Measurements from ENCODE around the gene ISCA2. TPM values are rescaled to one million over a fixed set of nuclear protein-coding genes. Genes with fewer than 3 reads are reported as not detected.

ISCA2 gene
- total RNA-seq, 1 donor from 2014 or later: 41.6 TPM

DNA sequence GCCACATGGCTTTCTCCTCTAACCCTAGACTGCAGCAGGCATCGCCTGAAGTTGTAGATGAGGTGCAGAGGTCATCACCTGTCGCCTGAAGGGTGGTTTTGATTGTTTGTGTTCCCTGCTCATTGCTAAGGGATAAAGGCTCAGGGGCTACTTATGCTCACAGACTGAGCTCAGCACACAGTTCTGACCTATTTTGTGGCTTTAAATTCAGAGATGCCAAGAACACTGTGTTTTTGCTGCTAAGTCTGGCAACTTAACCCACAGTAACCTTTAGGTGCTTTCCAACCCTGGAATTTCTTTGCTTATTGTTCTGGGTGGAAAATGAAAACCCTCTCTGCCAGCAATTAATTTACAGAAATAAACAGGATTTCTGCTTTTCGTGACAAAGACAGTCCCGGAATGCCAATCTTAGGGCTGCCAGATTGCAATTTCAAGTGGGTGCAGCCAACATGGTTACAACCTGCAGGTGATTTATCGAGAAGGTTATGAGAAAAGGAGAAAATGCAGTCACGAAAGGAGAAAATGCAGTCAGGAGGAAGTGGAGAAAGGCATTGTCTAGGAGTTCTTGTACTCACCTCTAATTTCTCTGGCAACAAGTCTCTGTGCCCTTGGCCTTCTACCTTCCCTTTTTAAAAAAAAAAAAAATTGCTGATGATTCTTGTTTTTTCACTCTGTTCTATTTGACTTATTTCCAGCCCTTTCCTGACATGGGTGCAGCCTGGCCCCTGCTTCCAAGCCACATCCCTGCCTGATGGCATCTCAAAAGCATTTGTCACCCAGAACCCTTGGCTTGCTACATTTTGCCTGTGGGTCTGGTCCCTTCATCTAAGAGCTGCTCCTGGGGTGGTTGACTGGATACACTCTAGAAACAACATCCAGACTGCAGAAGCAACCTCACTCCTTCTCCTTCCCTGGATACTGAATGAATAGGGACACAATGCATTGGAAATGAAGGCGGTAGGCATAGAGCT, 23.7 kb upstream of the ISCA2 start:
- TF ChIP-seq, protein P1, sequence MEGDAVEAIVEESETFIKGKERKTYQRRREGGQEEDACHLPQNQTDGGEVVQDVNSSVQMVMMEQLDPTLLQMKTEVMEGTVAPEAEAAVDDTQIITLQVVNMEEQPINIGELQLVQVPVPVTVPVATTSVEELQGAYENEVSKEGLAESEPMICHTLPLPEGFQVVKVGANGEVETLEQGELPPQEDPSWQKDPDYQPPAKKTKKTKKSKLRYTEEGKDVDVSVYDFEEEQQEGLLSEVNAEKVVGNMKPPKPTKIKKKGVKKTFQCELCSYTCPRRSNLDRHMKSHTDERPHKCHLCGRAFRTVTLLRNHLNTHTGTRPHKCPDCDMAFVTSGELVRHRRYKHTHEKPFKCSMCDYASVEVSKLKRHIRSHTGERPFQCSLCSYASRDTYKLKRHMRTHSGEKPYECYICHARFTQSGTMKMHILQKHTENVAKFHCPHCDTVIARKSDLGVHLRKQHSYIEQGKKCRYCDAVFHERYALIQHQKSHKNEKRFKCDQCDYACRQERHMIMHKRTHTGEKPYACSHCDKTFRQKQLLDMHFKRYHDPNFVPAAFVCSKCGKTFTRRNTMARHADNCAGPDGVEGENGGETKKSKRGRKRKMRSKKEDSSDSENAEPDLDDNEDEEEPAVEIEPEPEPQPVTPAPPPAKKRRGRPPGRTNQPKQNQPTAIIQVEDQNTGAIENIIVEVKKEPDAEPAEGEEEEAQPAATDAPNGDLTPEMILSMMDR (conservative IDR thresholded peaks at IDR 0.05; ENCODE audit: low read depth, low read length): no peak
- no peak overlapping the region for H3K4me3 ChIP-seq (ENCODE audit: low read depth, low read length)
- no peak for DNase-seq (ENCODE audit: low read depth)

GRCh38 chr14:74472601-74473000, 21.0 kb upstream of the ISCA2 start:
- no peak for DNase-seq (ENCODE audit: low read depth)
- no peak overlapping the region for H3K4me3 ChIP-seq (ENCODE audit: low read depth, low read length)
- TF ChIP-seq, protein P1 (conservative IDR thresholded peaks at IDR 0.05; ENCODE audit: low read depth, low read length): no peak

DNA sequence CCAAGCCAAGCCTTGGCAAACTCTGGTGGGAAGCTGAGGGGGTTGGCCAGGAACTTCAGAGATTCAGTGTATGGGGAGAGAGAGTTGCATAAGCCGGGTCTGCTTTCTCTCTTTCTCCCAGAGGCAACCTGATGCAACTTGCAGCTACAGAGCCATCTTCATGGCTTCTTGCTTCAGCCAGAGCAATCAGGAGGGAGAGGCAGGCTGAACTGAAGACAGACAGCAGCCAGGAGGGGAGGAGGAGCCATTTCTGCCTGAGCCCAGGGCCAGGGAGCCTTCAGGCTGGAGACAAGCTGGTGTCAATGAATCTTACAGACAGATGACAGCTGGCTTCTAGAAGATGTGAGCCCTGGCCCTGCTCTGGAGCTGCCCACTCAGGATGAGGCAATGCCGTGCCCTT, 19.2 kb upstream of the ISCA2 start:
- H3K4me3 ChIP-seq (ENCODE audit: low read depth, low read length): no peak overlapping the region
- DNase-seq (ENCODE audit: low read depth): no peak
- TF ChIP-seq, protein P1 (conservative IDR thresholded peaks at IDR 0.05; ENCODE audit: low read depth, low read length): no peak

DNA sequence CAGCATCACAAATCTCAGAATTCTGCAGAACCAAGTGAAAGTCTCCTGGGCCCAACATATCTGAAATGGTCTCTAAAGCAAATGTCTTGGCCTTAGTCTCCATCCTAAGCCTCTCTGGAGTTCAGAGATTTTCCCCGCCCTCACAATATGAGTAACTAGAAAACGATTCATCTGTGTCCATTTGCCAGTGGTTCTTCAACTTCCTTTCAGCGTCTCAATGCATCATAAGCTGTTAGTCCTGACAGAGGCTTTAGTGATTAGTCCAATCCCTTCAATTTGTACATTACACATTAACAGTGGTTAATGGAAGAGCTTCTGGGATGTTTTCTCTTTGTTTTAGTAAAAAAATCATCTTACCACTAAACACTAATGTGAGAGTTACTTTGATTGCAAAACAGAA, 17.9 kb upstream of the ISCA2 start:
- TF ChIP-seq, protein P1 (conservative IDR thresholded peaks at IDR 0.05; ENCODE audit: low read depth, low read length): no peak
- peak; percentile 46 for DNase-seq (ENCODE audit: low read depth)
- H3K4me3 ChIP-seq (ENCODE audit: low read depth, low read length): no peak overlapping the region

- TF ChIP-seq, protein P1 (conservative IDR thresholded peaks at IDR 0.05; ENCODE audit: low read depth, low read length): no peak
- H3K4me3 ChIP-seq (ENCODE audit: low read depth, low read length): no peak overlapping the region
- no peak for DNase-seq (ENCODE audit: low read depth)
Measured at GRCh38 chr14:74476107-74476506, 17.5 kb upstream of the ISCA2 start.

DNA sequence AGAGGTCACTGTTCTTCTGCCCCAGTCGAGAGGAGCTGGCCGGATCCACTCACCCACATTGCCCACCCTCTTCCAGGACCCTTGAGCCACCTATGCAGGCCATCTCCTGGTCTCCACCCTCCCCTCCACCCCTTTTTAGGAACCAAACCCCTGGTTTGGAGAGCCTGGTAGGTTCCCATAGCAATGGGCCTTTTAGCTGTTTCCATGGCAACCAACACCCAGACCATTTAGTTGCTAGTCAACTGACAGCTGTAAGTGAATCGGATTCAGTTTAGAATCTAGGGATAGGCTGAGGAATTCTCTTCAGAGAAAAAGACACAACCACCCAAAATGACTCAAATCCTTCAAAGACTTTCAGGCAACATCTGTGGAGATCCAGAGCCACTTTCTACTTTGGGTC, 17.0 kb upstream of the ISCA2 start:
- TF ChIP-seq, protein P1 (conservative IDR thresholded peaks at IDR 0.05; ENCODE audit: low read depth, low read length): no peak
- no peak overlapping the region for H3K4me3 ChIP-seq (ENCODE audit: low read depth, low read length)

More for the DNA sequence above, 17.0 kb upstream of the ISCA2 start:
- no peak for DNase-seq (ENCODE audit: low read depth)
